ENCODE data around the gene KIF26A.

KIF26A gene

GRCh38 chr14:104192883-104193245 lies 54.5 kb downstream of the KIF26A start:
- no peaks in the 10 kb centered on the region for H3K9me3 ChIP-seq (ENCODE audit: severe bottlenecking)
- H3K36me3 ChIP-seq = no peaks in the 10 kb centered on the region
- no peak overlapping the region for H3K27ac ChIP-seq
- no peak for TF ChIP-seq CTCF (IDR thresholded peaks at IDR 0.05; ENCODE audit: low read depth, low read length)
- no peaks in the 10 kb centered on the region for H3K27me3 ChIP-seq (ENCODE audit: insufficient read depth, low read depth, severe bottlenecking)
- no peak overlapping the region for H3K4me3 ChIP-seq (ENCODE audit: low read depth, low read length)
- DNase-seq = no peak

GRCh38 chr14:104194016-104194415 lies 55.6 kb downstream of the KIF26A start:
- no peak overlapping the region for H3K4me3 ChIP-seq (ENCODE audit: low read depth, low read length)
- no peaks in the 10 kb centered on the region for H3K27me3 ChIP-seq (ENCODE audit: insufficient read depth, low read depth, severe bottlenecking)

GRCh38 chr14:104194716-104195115 lies 56.3 kb downstream of the KIF26A start:
- Histone ChIP-seq H3K27me3 (ENCODE audit: insufficient read depth, low read depth, severe bottlenecking) (no peaks in the 10 kb centered on the region), H3K27ac (peak overlapping the region; percentile 78), H3K36me3 (no peaks in the 10 kb centered on the region), H3K9me3 (ENCODE audit: severe bottlenecking) (no peaks in the 10 kb centered on the region), H3K4me3 (ENCODE audit: low read depth, low read length) (no peak overlapping the region)
- TF ChIP-seq CTCF (IDR thresholded peaks at IDR 0.05; ENCODE audit: low read depth, low read length) = no peak
- DNase-seq = no peak

More at GRCh38 chr14:104194016-104194415, 55.6 kb downstream of the KIF26A start:
- TF ChIP-seq CTCF (IDR thresholded peaks at IDR 0.05; ENCODE audit: low read depth, low read length) = no peak
- no peaks in the 10 kb centered on the region for H3K36me3 ChIP-seq
- no peaks in the 10 kb centered on the region for H3K9me3 ChIP-seq (ENCODE audit: severe bottlenecking)
- no peak for DNase-seq
- peak overlapping the region; percentile 78 for H3K27ac ChIP-seq

- DNase-seq = no peak
- Histone ChIP-seq H3K4me3 (ENCODE audit: low read depth, low read length) (no peak overlapping the region), H3K9me3 (ENCODE audit: severe bottlenecking) (no peaks in the 10 kb centered on the region), H3K27ac (no peak overlapping the region), H3K36me3 (no peaks in the 10 kb centered on the region), H3K27me3 (ENCODE audit: insufficient read depth, low read depth, severe bottlenecking) (no peaks in the 10 kb centered on the region)
- TF ChIP-seq CTCF (IDR thresholded peaks at IDR 0.05; ENCODE audit: low read depth, low read length) = no peak
Measured at GRCh38 chr14:104195361-104195760, 57.0 kb downstream of the KIF26A start.

GRCh38 chr14:104195878-104196277 lies 57.5 kb downstream of the KIF26A start:
- H3K27me3 ChIP-seq (ENCODE audit: insufficient read depth, low read depth, severe bottlenecking) = no peaks in the 10 kb centered on the region
- no peak overlapping the region for H3K4me3 ChIP-seq (ENCODE audit: low read depth, low read length)
- no peak for DNase-seq
- H3K27ac ChIP-seq = no peak overlapping the region
- no peaks in the 10 kb centered on the region for H3K36me3 ChIP-seq
- no peak for TF ChIP-seq CTCF (IDR thresholded peaks at IDR 0.05; ENCODE audit: low read depth, low read length)
- no peaks in the 10 kb centered on the region for H3K9me3 ChIP-seq (ENCODE audit: severe bottlenecking)

GRCh38 chr14:104196461-104197140 lies 58.2 kb downstream of the KIF26A start:
- H3K4me3 ChIP-seq (ENCODE audit: low read depth, low read length) = no peak overlapping the region
- no peaks in the 10 kb centered on the region for H3K9me3 ChIP-seq (ENCODE audit: severe bottlenecking)
- TF ChIP-seq CTCF (IDR thresholded peaks at IDR 0.05; ENCODE audit: low read depth, low read length) = no peak
- DNase-seq = no peak
- H3K27me3 ChIP-seq (ENCODE audit: insufficient read depth, low read depth, severe bottlenecking) = no peaks in the 10 kb centered on the region
- no peaks in the 10 kb centered on the region for H3K36me3 ChIP-seq
- H3K27ac ChIP-seq = no peak overlapping the region

Data from WERI-Rb-1 (cell line).